Measurements from ENCODE around the gene SMARCAD1. TPM values are rescaled to one million over a fixed set of nuclear protein-coding genes. Genes with fewer than 3 reads are reported as not detected.

SMARCAD1 gene
- total RNA-seq, 4 donors from 2014 or later, result 23.7 to 42.3 (median 35.6) TPM

DNA sequence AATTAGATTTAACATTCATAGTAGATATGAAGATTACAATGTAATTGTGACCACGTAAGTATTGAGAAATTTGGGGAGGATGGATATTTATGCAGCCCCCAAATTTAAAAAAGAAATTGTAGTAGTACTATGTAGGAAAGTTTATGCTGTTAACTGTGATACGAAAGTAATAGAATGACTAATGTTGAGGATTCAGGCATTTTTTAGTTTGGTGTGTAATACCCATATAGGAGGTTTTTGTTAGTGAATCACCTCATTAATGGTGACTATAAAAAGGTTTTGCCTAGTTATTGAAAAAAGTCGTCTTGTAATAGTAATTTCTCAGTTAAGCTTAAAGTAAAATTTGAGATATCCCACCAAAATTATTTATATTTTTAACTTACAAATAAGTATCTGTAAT lies 67.2 kb downstream of the SMARCAD1 start:
- H3K4me3 ChIP-seq, result no peak overlapping the region
- no peak for DNase-seq (ENCODE audit: low spot score in 2 of 2)
- peaks cover 77% of the 10 kb centered on the region for H3K36me3 ChIP-seq
- no peak for TF ChIP-seq POLR2A (IDR thresholded peaks at IDR 0.05)
- WGBS, result 96% methylated on average over 3 of the region's 3 CpGs
- no peaks in the 10 kb centered on the region for H3K4me1 ChIP-seq
- no peaks in the 10 kb centered on the region for H3K9me3 ChIP-seq
- no peak overlapping the region for H3K27ac ChIP-seq
- no peaks in the 10 kb centered on the region for H3K27me3 ChIP-seq

DNA sequence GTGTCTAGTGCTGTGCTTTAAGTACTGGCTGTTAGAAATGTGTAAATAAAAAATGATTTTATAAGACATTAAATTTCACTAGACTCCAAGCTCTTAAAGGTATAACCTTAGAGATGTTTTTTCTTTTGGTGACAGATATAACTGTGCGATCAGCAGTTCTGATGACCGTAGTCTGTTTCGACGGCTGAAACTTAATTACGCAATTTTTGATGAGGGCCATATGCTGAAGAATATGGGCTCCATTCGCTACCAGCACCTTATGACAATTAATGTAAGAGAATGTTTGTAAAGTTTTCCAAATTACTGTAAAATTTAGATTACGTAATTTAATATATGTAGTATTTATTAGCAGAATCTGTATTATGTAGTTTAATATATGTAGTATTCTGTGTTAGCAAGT lies 68.5 kb downstream of the SMARCAD1 start:
- Histone ChIP-seq H3K4me1 (no peaks in the 10 kb centered on the region), H3K36me3 (peaks cover 83% of the 10 kb centered on the region), H3K4me3 (no peak overlapping the region), H3K9me3 (no peaks in the 10 kb centered on the region), H3K27ac (no peak overlapping the region), H3K27me3 (no peaks in the 10 kb centered on the region)
- no peak for DNase-seq (ENCODE audit: low spot score in 2 of 2)
- TF ChIP-seq, protein P1, sequence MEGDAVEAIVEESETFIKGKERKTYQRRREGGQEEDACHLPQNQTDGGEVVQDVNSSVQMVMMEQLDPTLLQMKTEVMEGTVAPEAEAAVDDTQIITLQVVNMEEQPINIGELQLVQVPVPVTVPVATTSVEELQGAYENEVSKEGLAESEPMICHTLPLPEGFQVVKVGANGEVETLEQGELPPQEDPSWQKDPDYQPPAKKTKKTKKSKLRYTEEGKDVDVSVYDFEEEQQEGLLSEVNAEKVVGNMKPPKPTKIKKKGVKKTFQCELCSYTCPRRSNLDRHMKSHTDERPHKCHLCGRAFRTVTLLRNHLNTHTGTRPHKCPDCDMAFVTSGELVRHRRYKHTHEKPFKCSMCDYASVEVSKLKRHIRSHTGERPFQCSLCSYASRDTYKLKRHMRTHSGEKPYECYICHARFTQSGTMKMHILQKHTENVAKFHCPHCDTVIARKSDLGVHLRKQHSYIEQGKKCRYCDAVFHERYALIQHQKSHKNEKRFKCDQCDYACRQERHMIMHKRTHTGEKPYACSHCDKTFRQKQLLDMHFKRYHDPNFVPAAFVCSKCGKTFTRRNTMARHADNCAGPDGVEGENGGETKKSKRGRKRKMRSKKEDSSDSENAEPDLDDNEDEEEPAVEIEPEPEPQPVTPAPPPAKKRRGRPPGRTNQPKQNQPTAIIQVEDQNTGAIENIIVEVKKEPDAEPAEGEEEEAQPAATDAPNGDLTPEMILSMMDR (IDR thresholded peaks at IDR 0.05), result no peak
- no peak for TF ChIP-seq EP300 (IDR thresholded peaks at IDR 0.05)
- TF ChIP-seq POLR2A (IDR thresholded peaks at IDR 0.05), result no peak
- TF ChIP-seq POLR2AphosphoS5 (IDR thresholded peaks at IDR 0.05), result no peak
- WGBS, result 91% methylated on average over 7 of the region's 7 CpGs

DNA sequence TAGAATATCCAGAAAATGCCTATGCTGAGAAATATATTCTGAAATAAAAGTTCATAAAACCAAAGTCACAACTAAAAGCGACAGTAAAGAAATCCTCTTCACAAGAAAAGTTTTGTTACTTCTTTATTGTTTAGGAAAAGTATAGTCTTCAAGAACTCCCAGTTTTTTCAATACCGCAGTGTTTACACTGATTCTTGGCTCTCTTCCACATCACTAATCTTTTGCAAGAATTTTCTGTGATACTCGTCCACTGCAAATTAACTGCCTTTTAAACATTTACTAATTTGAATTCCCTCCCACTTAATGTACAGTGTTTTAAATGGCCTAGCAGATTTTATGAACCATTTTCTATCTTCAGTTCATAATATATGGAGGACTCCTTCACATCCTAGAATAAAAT lies 69.9 kb downstream of the SMARCAD1 start:
- Histone ChIP-seq H3K9me3 (no peaks in the 10 kb centered on the region), H3K4me1 (no peaks in the 10 kb centered on the region), H3K27me3 (no peaks in the 10 kb centered on the region), H3K4me3 (no peak overlapping the region), H3K36me3 (peaks cover 81% of the 10 kb centered on the region), H3K27ac (no peak overlapping the region)
- no peak for DNase-seq (ENCODE audit: low spot score in 2 of 2)
- WGBS, result 82% methylated on average over 3 of the region's 3 CpGs
- no peak for TF ChIP-seq POLR2AphosphoS5 (IDR thresholded peaks at IDR 0.05)
- TF ChIP-seq EP300 (IDR thresholded peaks at IDR 0.05), result no peak
- TF ChIP-seq, protein P1 (IDR thresholded peaks at IDR 0.05), result no peak
- TF ChIP-seq POLR2A (IDR thresholded peaks at IDR 0.05), result no peak

DNA sequence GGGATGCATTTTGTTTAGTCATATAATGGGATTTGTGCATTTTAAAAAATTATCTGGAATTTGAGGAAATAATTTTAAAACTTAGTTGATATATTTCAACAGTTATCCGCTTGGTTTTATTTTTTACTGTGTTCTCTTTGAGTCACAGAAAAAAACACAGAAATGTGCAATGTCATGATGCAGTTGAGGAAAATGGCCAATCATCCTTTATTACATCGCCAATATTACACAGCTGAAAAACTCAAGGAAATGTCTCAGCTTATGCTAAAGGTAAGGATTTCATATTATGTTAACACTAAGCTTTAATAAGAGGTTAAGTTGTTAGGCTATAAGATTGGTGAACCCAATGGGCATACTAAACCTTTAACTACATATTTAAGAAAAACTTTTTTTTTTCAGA lies 71.1 kb downstream of the SMARCAD1 start:
- H3K27ac ChIP-seq, result no peak overlapping the region
- peaks cover 84% of the 10 kb centered on the region for H3K36me3 ChIP-seq
- over 99% methylated on average over 2 of the region's 2 CpGs for WGBS
- no peak overlapping the region for H3K4me3 ChIP-seq
- TF ChIP-seq POLR2A (IDR thresholded peaks at IDR 0.05) (no peak), POLR2AphosphoS5 (IDR thresholded peaks at IDR 0.05) (no peak), EP300 (IDR thresholded peaks at IDR 0.05) (no peak)
- TF ChIP-seq, protein P1 (IDR thresholded peaks at IDR 0.05), result no peak
- DNase-seq (ENCODE audit: low spot score in 2 of 2), result no peak
- no peaks in the 10 kb centered on the region for H3K27me3 ChIP-seq
- H3K9me3 ChIP-seq, result no peaks in the 10 kb centered on the region
- H3K4me1 ChIP-seq, result no peaks in the 10 kb centered on the region

DNA sequence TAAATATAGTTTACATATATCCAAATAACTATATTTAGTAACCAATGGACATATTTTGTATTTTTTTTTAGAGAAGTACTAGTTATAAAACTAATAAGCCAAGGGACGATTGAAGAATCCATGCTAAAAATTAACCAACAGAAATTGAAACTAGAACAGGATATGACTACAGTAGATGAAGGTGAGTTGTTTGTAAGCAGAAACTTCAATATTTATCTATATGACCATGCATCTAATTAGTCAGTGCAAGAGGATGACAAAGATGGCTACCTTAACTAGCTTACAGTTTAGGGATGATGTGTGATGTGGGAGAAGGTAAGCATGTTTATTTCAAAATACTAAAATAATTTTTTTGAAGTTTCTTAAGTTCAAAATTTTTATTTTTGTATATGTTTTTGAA lies 77.2 kb downstream of the SMARCAD1 start:
- WGBS, result 85% methylated on average over 1 of the region's 1 CpG
- H3K27ac ChIP-seq, result no peak overlapping the region
- DNase-seq (ENCODE audit: low spot score in 2 of 2), result no peak
- H3K4me1 ChIP-seq, result no peaks in the 10 kb centered on the region
- no peak overlapping the region for H3K4me3 ChIP-seq
- TF ChIP-seq POLR2AphosphoS5 (IDR thresholded peaks at IDR 0.05) (no peak), POLR2A (IDR thresholded peaks at IDR 0.05) (no peak), EP300 (IDR thresholded peaks at IDR 0.05) (no peak)
- TF ChIP-seq, protein P1 (IDR thresholded peaks at IDR 0.05), result no peak
- peaks cover 75% of the 10 kb centered on the region for H3K36me3 ChIP-seq
- H3K27me3 ChIP-seq, result no peaks in the 10 kb centered on the region
- no peaks in the 10 kb centered on the region for H3K9me3 ChIP-seq

DNA sequence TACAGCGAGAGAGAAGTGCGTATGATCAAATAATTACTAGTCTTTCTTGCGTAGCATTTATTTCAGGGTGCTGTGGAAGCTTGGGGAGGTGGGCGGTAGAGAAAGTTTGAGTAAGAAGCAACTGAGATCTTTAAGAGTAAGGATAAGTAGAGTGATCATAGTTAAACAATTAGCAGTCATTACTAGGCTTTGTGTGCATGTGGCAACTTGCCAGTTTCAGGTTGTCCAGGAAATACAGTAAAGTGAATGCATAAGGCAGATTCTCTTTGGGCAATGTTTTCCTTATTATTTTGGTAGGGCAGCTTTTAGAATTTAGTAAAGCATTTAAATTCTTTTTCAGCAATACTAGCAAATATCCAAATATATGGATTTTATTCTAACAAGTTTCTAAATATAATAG lies 78.0 kb downstream of the SMARCAD1 start:
- no peak overlapping the region for H3K4me3 ChIP-seq
- H3K4me1 ChIP-seq, result no peaks in the 10 kb centered on the region
- TF ChIP-seq POLR2A (IDR thresholded peaks at IDR 0.05), result no peak
- TF ChIP-seq POLR2AphosphoS5 (IDR thresholded peaks at IDR 0.05), result no peak
- TF ChIP-seq, protein P1 (IDR thresholded peaks at IDR 0.05), result no peak
- H3K27me3 ChIP-seq, result no peaks in the 10 kb centered on the region
- H3K36me3 ChIP-seq, result peaks cover 76% of the 10 kb centered on the region
- no peak overlapping the region for H3K27ac ChIP-seq
- H3K9me3 ChIP-seq, result no peaks in the 10 kb centered on the region
- no peak for DNase-seq (ENCODE audit: low spot score in 2 of 2)
- 96% methylated on average over 4 of the region's 4 CpGs for WGBS

All from suprapubic skin (tissue), 4 donors.